ENCODE results near the gene OVOL2. TPM values are rescaled to one million over a fixed set of nuclear protein-coding genes. Genes with fewer than 3 reads are reported as not detected.

The OVOL2 gene
- total and polyA plus RNA-seq, 2 donors (not counting 1 experiment from before 2014, with no cell fraction given): not detected

DNA sequence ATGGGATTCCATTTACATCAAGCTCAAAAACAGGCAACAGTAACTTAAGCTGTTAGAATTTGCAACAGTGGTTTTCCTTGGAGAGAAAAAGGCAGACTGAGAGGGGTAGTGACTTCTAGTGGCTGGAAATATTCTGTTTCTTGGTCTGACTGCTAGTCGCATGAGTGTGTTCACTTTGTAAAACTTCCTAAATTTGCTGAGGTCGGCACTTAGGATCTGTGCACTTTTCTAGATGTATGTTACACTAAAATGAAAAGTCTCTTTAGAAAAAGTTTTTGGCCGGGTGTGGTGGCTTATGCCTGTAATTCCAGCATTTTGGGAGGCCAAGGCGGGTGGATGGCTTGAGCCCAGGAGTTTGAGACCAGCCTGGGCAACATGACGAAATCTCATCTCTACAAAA lies 18.7 kb downstream of the OVOL2 start:
- intact Hi-C loops (cut with micrococcal nuclease): no loop called here
- H4K20me1 ChIP-seq (ENCODE audit: control insufficient read depth, insufficient read depth, low read length, poor library complexity, severe bottlenecking): no peaks in the 10 kb centered on the region
- H3K4me1 Mint-ChIP-seq: no peaks in the 10 kb centered on the region
- WGBS (ENCODE audit: insufficient coverage): 84% methylated on average over 3 of the region's 5 CpGs
- ChIA-PET POLR2A (no interaction called here), CTCF (no interaction called here)
- H3K9me3 ChIP-seq (ENCODE audit: control extremely low read depth in 1 of 3, control insufficient read depth in 2 of 3, insufficient read depth in 1 of 3, low read length in 2 of 3): peaks cover 0 to 8% (median 5%) of the 10 kb centered on the region in 3 donors
- H3K9me3 Mint-ChIP-seq (ENCODE audit: insufficient read depth): no peaks in the 10 kb centered on the region
- DNase-seq (no peak), ATAC-seq (ENCODE audit: low read depth) (no peak)
- no peak overlapping the region for H3K27ac Mint-ChIP-seq
- H3K27ac ChIP-seq (ENCODE audit: low read length in 2 of 2): no peak overlapping the region
- H3K36me3 ChIP-seq (replicated peaks in 1 of 2; ENCODE audit: control extremely low read depth in 1 of 2, control insufficient read depth in 1 of 2, extremely low read depth in 1 of 2, insufficient read depth in 2 of 2, low read length in 1 of 2): no peaks in the 10 kb centered on the region
- peaks cover 41% of the 10 kb centered on the region for H3K27me3 Mint-ChIP-seq
- TF ChIP-seq, protein P1, sequence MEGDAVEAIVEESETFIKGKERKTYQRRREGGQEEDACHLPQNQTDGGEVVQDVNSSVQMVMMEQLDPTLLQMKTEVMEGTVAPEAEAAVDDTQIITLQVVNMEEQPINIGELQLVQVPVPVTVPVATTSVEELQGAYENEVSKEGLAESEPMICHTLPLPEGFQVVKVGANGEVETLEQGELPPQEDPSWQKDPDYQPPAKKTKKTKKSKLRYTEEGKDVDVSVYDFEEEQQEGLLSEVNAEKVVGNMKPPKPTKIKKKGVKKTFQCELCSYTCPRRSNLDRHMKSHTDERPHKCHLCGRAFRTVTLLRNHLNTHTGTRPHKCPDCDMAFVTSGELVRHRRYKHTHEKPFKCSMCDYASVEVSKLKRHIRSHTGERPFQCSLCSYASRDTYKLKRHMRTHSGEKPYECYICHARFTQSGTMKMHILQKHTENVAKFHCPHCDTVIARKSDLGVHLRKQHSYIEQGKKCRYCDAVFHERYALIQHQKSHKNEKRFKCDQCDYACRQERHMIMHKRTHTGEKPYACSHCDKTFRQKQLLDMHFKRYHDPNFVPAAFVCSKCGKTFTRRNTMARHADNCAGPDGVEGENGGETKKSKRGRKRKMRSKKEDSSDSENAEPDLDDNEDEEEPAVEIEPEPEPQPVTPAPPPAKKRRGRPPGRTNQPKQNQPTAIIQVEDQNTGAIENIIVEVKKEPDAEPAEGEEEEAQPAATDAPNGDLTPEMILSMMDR (IDR thresholded peaks at IDR 0.05): no peak
- no peak for TF ChIP-seq EZH2 (IDR thresholded peaks at IDR 0.05; ENCODE audit: borderline replicate concordance, insufficient read depth, low read depth, low read length, poor library complexity, severe bottlenecking)
- H3K4me1 ChIP-seq (ENCODE audit: control insufficient read depth in 2 of 2, insufficient read depth in 2 of 2, low read length in 2 of 2): no peaks in the 10 kb centered on the region
- no peak overlapping the region for H3K4me3 ChIP-seq (ENCODE audit: control extremely low read depth in 1 of 5, extremely low read depth in 1 of 5, insufficient read depth in 1 of 5, low read depth in 2 of 5, low read length in 4 of 5)
- no peak overlapping the region for H3K4me3 Mint-ChIP-seq
- H3K9ac ChIP-seq (ENCODE audit: low read length): no peak overlapping the region
- H3K4me2 ChIP-seq (replicated peaks; ENCODE audit: low read depth, low read length, poor library complexity, severe bottlenecking): no peak overlapping the region
- H3K79me2 ChIP-seq (ENCODE audit: control insufficient read depth, insufficient read depth, low read length): no peaks in the 10 kb centered on the region
- H2AFZ ChIP-seq (ENCODE audit: insufficient read depth, low read depth, low read length, poor library complexity, severe bottlenecking): no peak overlapping the region
- peaks cover 0 to 13% (median 4%) of the 10 kb centered on the region in 4 experiments for H3K27me3 ChIP-seq (replicated peaks in 1 of 4; ENCODE audit: control extremely low read depth in 1 of 4, control insufficient read depth in 3 of 4, insufficient read depth in 4 of 4, low read length in 3 of 4)

DNA sequence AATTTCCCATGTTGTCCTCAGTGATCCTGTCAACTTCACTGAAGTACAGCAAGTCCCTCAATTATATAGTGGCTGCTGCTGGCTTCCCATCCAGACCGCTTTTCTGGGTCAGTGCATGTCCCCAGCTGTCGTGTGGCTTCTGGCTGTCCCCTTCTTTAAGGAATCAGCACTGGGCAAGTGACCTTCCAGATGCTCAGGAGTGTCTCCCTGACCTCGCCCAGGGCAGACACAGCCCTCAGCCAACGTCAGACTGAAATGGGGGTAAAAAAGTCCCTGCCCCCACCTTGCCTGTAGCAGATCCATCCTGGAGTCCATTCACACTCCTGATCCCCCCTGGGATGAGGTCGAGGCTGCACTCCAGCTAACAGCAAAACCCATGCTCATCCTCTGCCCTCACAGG lies 23.7 kb downstream of the OVOL2 start:
- Histone ChIP-seq H2AFZ (ENCODE audit: insufficient read depth, low read depth, low read length, poor library complexity, severe bottlenecking) (no peak overlapping the region), H3K79me2 (ENCODE audit: control insufficient read depth, insufficient read depth, low read length) (no peaks in the 10 kb centered on the region), H3K27ac (ENCODE audit: low read length in 2 of 2) (no peak overlapping the region), H3K27me3 (replicated peaks in 1 of 4; ENCODE audit: control extremely low read depth in 1 of 4, control insufficient read depth in 3 of 4, insufficient read depth in 4 of 4, low read length in 3 of 4) (peaks cover 0 to 4% (median 0%) of the 10 kb centered on the region in 4 experiments), H3K9ac (ENCODE audit: low read length) (no peak overlapping the region), H3K4me1 (ENCODE audit: control insufficient read depth in 2 of 2, insufficient read depth in 2 of 2, low read length in 2 of 2) (no peaks in the 10 kb centered on the region), H3K4me3 (ENCODE audit: control extremely low read depth in 1 of 5, extremely low read depth in 1 of 5, insufficient read depth in 1 of 5, low read depth in 2 of 5, low read length in 4 of 5) (no peak overlapping the region), H3K4me2 (replicated peaks; ENCODE audit: low read depth, low read length, poor library complexity, severe bottlenecking) (no peak overlapping the region), H3K36me3 (replicated peaks in 1 of 2; ENCODE audit: control extremely low read depth in 1 of 2, control insufficient read depth in 1 of 2, extremely low read depth in 1 of 2, insufficient read depth in 2 of 2, low read length in 1 of 2) (no peaks in the 10 kb centered on the region), H4K20me1 (ENCODE audit: control insufficient read depth, insufficient read depth, low read length, poor library complexity, severe bottlenecking) (no peaks in the 10 kb centered on the region), H3K9me3 (ENCODE audit: control extremely low read depth in 1 of 3, control insufficient read depth in 2 of 3, insufficient read depth in 1 of 3, low read length in 2 of 3) (no peaks in the 10 kb centered on the region)
- 77% methylated on average over 4 of the region's 5 CpGs for WGBS (ENCODE audit: insufficient coverage)
- H3K27me3 Mint-ChIP-seq: peaks cover 21% of the 10 kb centered on the region
- H3K4me1 Mint-ChIP-seq: no peaks in the 10 kb centered on the region
- POLR2A ChIA-PET: no interaction called here
- H3K27ac Mint-ChIP-seq: no peak overlapping the region
- ATAC-seq (ENCODE audit: low read depth) (no peak), DNase-seq (no peak)
- intact Hi-C loops (cut with micrococcal nuclease): no loop called here
- H3K9me3 Mint-ChIP-seq (ENCODE audit: insufficient read depth): no peaks in the 10 kb centered on the region
- no peak for TF ChIP-seq EZH2 (IDR thresholded peaks at IDR 0.05; ENCODE audit: borderline replicate concordance, insufficient read depth, low read depth, low read length, poor library complexity, severe bottlenecking)
- TF ChIP-seq, protein P1 (IDR thresholded peaks at IDR 0.05): no peak
- H3K4me3 Mint-ChIP-seq: no peak overlapping the region
- CTCF ChIA-PET: no interaction called here
